ENCODE results near the gene CLMN. TPM values are rescaled to one million over a fixed set of nuclear protein-coding genes. Genes with fewer than 3 reads are reported as not detected.

Gene CLMN
- total RNA-seq, 1 donor from 2014 or later = 26.8 TPM

GRCh38 chr14:95185767-95186392, 133.8 kb downstream of the CLMN start:
- TF ChIP-seq, protein P1, sequence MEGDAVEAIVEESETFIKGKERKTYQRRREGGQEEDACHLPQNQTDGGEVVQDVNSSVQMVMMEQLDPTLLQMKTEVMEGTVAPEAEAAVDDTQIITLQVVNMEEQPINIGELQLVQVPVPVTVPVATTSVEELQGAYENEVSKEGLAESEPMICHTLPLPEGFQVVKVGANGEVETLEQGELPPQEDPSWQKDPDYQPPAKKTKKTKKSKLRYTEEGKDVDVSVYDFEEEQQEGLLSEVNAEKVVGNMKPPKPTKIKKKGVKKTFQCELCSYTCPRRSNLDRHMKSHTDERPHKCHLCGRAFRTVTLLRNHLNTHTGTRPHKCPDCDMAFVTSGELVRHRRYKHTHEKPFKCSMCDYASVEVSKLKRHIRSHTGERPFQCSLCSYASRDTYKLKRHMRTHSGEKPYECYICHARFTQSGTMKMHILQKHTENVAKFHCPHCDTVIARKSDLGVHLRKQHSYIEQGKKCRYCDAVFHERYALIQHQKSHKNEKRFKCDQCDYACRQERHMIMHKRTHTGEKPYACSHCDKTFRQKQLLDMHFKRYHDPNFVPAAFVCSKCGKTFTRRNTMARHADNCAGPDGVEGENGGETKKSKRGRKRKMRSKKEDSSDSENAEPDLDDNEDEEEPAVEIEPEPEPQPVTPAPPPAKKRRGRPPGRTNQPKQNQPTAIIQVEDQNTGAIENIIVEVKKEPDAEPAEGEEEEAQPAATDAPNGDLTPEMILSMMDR (IDR thresholded peaks at IDR 0.05) = no peak
- H3K4me3 ChIP-seq = peak overlapping the region; percentile 17
- H3K4me1 ChIP-seq = peaks cover 73% of the 10 kb centered on the region
- intact Hi-C loops (cut with DNase I) = no loop called here
- no peaks in the 10 kb centered on the region for H3K27me3 ChIP-seq (ENCODE audit: low read depth)
- no peak for DNase-seq
- peak; percentile 33 to 57 for ATAC-seq
- no peaks in the 10 kb centered on the region for H3K36me3 ChIP-seq
- peak overlapping the region; percentile 79 for H3K27ac ChIP-seq
- H3K9me3 ChIP-seq = no peaks in the 10 kb centered on the region

DNA sequence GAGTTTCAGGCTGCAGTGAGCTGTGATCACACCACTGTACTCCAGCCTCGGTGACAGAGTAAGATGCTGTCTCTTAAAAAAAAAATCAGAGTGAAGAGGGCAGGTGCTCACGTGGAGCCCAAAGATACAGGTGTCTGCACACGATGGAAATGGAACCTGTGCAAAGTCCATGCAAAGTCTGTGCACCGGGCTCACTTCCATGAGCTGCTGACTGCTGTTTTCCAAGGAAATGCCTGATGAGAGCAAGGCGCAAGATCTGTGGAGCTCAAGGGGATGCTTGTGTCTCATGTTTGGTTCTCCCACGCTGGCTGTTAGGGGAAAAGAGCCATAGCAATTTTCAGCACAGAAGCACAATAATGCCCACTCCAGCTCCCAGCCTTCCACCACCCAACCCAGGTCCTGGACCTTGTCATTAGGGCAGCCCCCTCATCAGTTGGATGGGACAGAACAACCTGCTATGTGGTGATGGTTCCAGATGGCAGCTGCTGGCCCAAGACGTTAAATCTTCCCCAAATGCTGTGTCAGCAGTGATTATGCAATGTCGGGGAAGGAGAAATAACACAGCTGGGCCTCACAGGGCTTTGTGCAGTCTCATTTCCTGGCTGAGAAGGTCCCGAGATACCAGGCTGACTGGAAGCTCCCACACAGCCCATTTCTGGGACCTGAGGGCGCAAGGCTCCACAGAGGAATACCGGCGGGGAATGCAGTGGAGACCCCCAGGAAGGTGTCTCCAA, 134.5 kb downstream of the CLMN start:
- peak; percentile 67 for DNase-seq
- Histone ChIP-seq H3K27ac (peak overlapping the region; percentile 79), H3K9me3 (no peaks in the 10 kb centered on the region), H3K36me3 (no peaks in the 10 kb centered on the region), H3K4me1 (peaks cover 66% of the 10 kb centered on the region), H3K27me3 (ENCODE audit: low read depth) (no peaks in the 10 kb centered on the region), H3K4me3 (peak overlapping the region; percentile 17)
- ATAC-seq = peak; percentile 73 to 84
- TF ChIP-seq, protein P1 (IDR thresholded peaks at IDR 0.05) = no peak
- intact Hi-C loops (cut with DNase I) = no loop called here

GRCh38 chr14:95184413-95184790, 135.3 kb downstream of the CLMN start:
- H3K27ac ChIP-seq = peak overlapping the region; percentile 79
- TF ChIP-seq, protein P1 (IDR thresholded peaks at IDR 0.05) = no peak
- intact Hi-C loops (cut with DNase I) = no loop called here
- H3K4me3 ChIP-seq = no peak overlapping the region
- no peaks in the 10 kb centered on the region for H3K36me3 ChIP-seq
- no peak for DNase-seq
- peaks cover 60% of the 10 kb centered on the region for H3K4me1 ChIP-seq
- ATAC-seq = no peak
- H3K27me3 ChIP-seq (ENCODE audit: low read depth) = no peaks in the 10 kb centered on the region
- no peaks in the 10 kb centered on the region for H3K9me3 ChIP-seq

DNA sequence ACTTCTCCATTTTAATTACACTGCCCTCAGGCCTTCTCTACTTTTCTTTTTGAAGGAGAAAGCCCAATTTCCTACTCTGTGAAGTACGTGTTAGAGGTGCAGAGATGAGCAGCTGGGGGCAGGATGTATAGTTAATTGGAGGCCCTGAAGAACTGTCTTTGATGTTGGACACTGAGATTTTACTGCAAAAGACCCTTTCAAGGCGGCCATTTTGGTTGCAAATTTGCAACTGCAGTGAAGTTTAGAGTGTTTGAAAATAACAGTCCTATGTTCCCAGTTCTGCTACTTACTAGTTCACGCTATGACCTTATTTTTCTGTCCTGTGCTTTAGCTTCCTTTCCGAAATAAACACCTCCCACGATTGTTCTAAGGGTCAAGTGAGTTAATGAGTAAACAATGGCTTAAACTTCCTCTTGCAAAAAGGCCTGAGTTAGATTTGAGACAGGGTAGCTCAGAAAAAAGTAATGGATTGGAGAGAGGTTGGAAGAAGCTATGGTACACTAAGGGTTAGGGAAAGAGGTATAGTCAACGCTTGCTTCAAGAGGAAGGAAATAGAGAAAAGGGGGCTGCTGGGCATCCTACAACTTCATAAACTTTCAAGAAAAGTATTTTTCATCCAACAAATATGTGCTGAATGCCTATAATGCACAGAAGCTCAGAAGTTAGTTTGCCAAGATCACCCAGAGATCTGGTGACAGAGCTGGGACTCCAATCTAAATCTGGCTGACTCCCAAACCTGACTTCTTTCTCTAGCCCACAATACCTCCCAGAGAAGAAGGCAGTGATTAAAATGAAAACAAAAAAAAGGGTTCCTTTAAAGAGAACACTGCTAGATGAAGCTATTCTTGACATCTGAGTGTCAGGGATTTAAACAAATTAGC, 135.9 kb downstream of the CLMN start:
- intact Hi-C loops (cut with DNase I) = no loop called here
- TF ChIP-seq, protein P1 (IDR thresholded peaks at IDR 0.05) = no peak
- DNase-seq = no peak
- Histone ChIP-seq H3K9me3 (no peaks in the 10 kb centered on the region), H3K27ac (peak overlapping the region; percentile 79), H3K36me3 (no peaks in the 10 kb centered on the region), H3K27me3 (ENCODE audit: low read depth) (no peaks in the 10 kb centered on the region), H3K4me1 (peaks cover 54% of the 10 kb centered on the region), H3K4me3 (no peak overlapping the region)
- no peak for ATAC-seq

- DNase-seq (no peak), ATAC-seq (no peak)
- H3K4me1 ChIP-seq = peaks cover 53% of the 10 kb centered on the region
- TF ChIP-seq, protein P1 (IDR thresholded peaks at IDR 0.05) = no peak
- H3K36me3 ChIP-seq = no peaks in the 10 kb centered on the region
- no peak overlapping the region for H3K4me3 ChIP-seq
- intact Hi-C loops (cut with DNase I) = no loop called here
- no peaks in the 10 kb centered on the region for H3K27me3 ChIP-seq (ENCODE audit: low read depth)
- H3K27ac ChIP-seq = peak overlapping the region; percentile 79
- no peaks in the 10 kb centered on the region for H3K9me3 ChIP-seq
Observed at GRCh38 chr14:95183082-95183481, 136.6 kb downstream of the CLMN start.

All from lower lobe of right lung (tissue), 2 donors.